A673 (cell line): ENCODE data around the gene FLG2. TPM values are rescaled to one million over a fixed set of nuclear protein-coding genes. Genes with fewer than 3 reads are reported as not detected.
"Not testable (repeated sequence)": the region's sequence is repeated elsewhere in the genome, so short reads cannot be mapped to it uniquely, and the experiment has no call there.

Experiments
- BruUV-seq: library from RNA; stranded (reverse); fragments of 400-500 nt; replicated peaks from 2 replicates; lab custom pipeline; 2021; lab: Mats Ljungman, UMichigan
- CTCF ChIA-PET: fragments of 300-600 bp; sonication (Branson Sonifier 250); formaldehyde crosslinking; loops from one replicate; lab custom pipeline; 2022; ENCODE audit warnings: antibody characterized with exemption; lab: Charles Lee
- POLR2A ChIA-PET: fragments of 300-600 bp; sonication (Branson Sonifier 250); formaldehyde crosslinking; loops from one replicate; lab custom pipeline; 2022; ENCODE audit warnings: antibody characterized with exemption; ENCODE audit not compliant: low non-redundant PET; lab: Charles Lee
- DNase-seq: peaks from one replicate; pipeline ENCODE4 v3.0.0-alpha.2; 2015; ENCODE audit warnings: low spot score
- H3K27ac ChIP-seq: fragments of 200-600 bp; sonication (generic); 2 replicates; pipeline ENCODE4 v1.5.1; 2016; ENCODE audit warnings: mixed run types, low read depth, mild to moderate bottlenecking, mixed read lengths, antibody characterized with exemption, low read length; ENCODE audit not compliant: poor library complexity, severe bottlenecking
- H3K27me3 ChIP-seq: fragments of 200-600 bp; sonication (generic); replicated peaks from 2 replicates; pipeline ENCODE4 v1.6.1; 2017; ENCODE audit warnings: mixed run types, low read depth, mild to moderate bottlenecking, mixed read lengths, antibody characterized with exemption, low read length; ENCODE audit not compliant: insufficient read depth, poor library complexity
- H3K36me3 ChIP-seq: fragments of 200-600 bp; sonication (generic); 2 replicates; pipeline ENCODE4 v1.6.1; 2016; ENCODE audit warnings: mixed run types, mild to moderate bottlenecking, mixed read lengths, antibody characterized with exemption, low read length; ENCODE audit not compliant: insufficient read depth, poor library complexity, severe bottlenecking
- H3K4me1 ChIP-seq: fragments of 200-600 bp; sonication (generic); 2 replicates; pipeline ENCODE4 v1.6.1; 2017; ENCODE audit warnings: mixed run types, mild to moderate bottlenecking, mixed read lengths, antibody characterized with exemption, low read length; ENCODE audit not compliant: insufficient read depth, poor library complexity, severe bottlenecking
- H3K4me3 ChIP-seq: fragments of 200-600 bp; sonication (generic); 2 replicates; pipeline ENCODE4 v1.5.1; 2016; ENCODE audit warnings: low read depth, mixed run types, mild to moderate bottlenecking, mixed read lengths, low read length; ENCODE audit not compliant: poor library complexity, severe bottlenecking
- H3K9me3 ChIP-seq: fragments of 200-600 bp; sonication (generic); 2 replicates; pipeline ENCODE4 v1.6.1; 2016; ENCODE audit warnings: mixed run types, low read depth, mild to moderate bottlenecking, mixed read lengths, antibody characterized with exemption, low read length; ENCODE audit not compliant: poor library complexity, severe bottlenecking
- EZH2 ChIP-seq: fragments of 200-600 bp; sonication (generic); IDR thresholded peaks from 2 replicates; pipeline ENCODE4 v1.6.1; 2017; ENCODE audit warnings: borderline replicate concordance, low read depth, mild to moderate bottlenecking, mixed read lengths, antibody characterized with exemption, low read length; ENCODE audit not compliant: poor library complexity, severe bottlenecking
- intact Hi-C: fragments of 100-400 bp; cut with micrococcal nuclease; formaldehyde crosslinking; loops from one replicate; pipeline ENCODE4 v1.10.0; 2022; ENCODE audit not compliant: unreplicated experiment
- total RNA-seq: library from RNA; stranded (reverse); gene quantifications from 2 replicates; pipeline ENCODE4 v1.2.3, GENCODE V29; 2021
- TF ChIP-seq, protein P1 (sequence below): fragments of 300-800, 200-600 bp; sonication (generic); conservative IDR thresholded peaks from 2 replicates; pipeline ENCODE4 v1.5.1; 2017; ENCODE audit warnings: low read depth, mild to moderate bottlenecking, antibody characterized with exemption, low read length, moderate library complexity, mixed read lengths

The FLG2 gene
- total RNA-seq, 1 experiment from 2014 or later = not detected

DNA sequence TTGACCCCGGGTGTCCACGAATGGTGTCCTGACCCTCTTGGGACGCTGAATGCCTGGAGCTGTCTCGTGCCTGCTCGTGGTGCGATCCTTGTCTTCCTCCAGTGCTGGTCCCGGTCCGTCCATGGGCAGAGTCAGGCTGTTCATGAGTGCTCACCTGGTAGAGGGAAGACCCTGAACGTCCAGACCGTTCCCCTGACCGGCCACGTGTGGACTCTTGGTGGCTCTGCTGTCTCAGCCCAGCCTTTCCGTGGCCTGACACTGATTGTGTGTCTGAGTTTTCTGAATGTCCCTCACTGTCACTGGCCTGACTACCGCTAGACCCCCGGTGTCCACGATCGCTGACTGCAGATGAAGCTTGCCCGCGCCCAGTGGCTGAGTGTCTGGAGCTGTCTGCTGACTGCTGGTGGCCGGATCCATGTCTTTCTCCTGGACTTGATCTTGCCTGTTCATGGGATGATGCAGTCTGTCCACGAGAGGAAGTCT, 46.4 kb downstream of the FLG2 start:
- intact Hi-C loops = no loop called here
- no peak for DNase-seq
- ChIA-PET CTCF (no interaction called here), POLR2A (no interaction called here)
- Histone ChIP-seq H3K27me3 (no peaks in the 10 kb centered on the region), H3K27ac (no peak overlapping the region), H3K4me1 (no peaks in the 10 kb centered on the region), H3K9me3 (no peaks in the 10 kb centered on the region), H3K36me3 (no peaks in the 10 kb centered on the region), H3K4me3 (no peak overlapping the region)
- no TSS peak for BruUV-seq
- TF ChIP-seq, protein P1, sequence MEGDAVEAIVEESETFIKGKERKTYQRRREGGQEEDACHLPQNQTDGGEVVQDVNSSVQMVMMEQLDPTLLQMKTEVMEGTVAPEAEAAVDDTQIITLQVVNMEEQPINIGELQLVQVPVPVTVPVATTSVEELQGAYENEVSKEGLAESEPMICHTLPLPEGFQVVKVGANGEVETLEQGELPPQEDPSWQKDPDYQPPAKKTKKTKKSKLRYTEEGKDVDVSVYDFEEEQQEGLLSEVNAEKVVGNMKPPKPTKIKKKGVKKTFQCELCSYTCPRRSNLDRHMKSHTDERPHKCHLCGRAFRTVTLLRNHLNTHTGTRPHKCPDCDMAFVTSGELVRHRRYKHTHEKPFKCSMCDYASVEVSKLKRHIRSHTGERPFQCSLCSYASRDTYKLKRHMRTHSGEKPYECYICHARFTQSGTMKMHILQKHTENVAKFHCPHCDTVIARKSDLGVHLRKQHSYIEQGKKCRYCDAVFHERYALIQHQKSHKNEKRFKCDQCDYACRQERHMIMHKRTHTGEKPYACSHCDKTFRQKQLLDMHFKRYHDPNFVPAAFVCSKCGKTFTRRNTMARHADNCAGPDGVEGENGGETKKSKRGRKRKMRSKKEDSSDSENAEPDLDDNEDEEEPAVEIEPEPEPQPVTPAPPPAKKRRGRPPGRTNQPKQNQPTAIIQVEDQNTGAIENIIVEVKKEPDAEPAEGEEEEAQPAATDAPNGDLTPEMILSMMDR = no peak
- TF ChIP-seq EZH2 = no peak

DNA sequence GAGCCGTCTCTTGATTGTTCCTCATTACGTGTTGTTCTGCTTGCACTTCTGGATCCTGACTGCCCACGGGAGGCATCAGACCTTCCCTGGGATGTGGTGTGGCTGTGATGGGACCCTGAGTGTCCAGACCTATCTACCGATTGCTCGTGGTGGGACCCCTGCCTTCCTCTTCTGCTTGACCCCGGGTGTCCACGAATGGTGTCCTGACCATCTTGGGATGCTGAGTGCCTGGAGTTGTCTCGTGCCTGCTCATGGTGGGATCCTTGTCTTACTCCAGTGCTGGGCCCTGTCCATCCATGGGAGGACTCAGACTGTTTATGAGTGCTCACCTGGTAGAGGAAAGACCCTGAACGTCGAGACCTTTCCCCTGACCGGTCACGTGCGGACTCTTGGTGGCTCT, 47.6 kb downstream of the FLG2 start:
- H3K4me1 ChIP-seq, H3K36me3 ChIP-seq, BruUV-seq, intact Hi-C loops, H3K27ac ChIP-seq, CTCF ChIA-PET, H3K4me3 ChIP-seq, POLR2A ChIA-PET, DNase-seq, H3K9me3 ChIP-seq, H3K27me3 ChIP-seq: not testable (repeated sequence)

DNA sequence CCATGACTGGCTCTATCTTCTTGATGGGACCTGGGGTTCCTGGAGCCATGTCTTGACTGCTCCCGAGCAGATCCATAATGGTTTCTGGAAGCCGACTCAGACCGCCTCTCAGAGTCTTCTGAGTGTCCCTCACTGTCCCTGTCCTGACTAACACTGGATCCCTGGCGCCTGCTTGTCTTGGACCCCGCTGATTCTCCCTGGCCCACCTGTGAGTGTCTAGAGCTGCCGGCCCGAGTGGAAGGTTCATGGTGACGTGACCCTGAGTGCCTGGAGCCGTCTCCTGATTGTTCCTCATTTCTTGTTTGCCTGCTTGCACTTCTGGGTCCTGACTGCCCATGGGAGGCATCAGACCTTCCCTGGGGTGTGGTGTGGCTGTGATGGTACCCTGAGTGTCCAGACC, 49.9 kb downstream of the FLG2 start:
- no TSS peak for BruUV-seq
- no peak overlapping the region for H3K4me3 ChIP-seq
- no peaks in the 10 kb centered on the region for H3K9me3 ChIP-seq
- ChIA-PET CTCF (no interaction called here), POLR2A (no interaction called here)
- no peaks in the 10 kb centered on the region for H3K36me3 ChIP-seq
- intact Hi-C loops = no loop called here
- no peaks in the 10 kb centered on the region for H3K4me1 ChIP-seq
- no peak for TF ChIP-seq EZH2
- TF ChIP-seq, protein P1 = no peak
- no peaks in the 10 kb centered on the region for H3K27me3 ChIP-seq
- DNase-seq = no peak
- H3K27ac ChIP-seq = no peak overlapping the region

DNA sequence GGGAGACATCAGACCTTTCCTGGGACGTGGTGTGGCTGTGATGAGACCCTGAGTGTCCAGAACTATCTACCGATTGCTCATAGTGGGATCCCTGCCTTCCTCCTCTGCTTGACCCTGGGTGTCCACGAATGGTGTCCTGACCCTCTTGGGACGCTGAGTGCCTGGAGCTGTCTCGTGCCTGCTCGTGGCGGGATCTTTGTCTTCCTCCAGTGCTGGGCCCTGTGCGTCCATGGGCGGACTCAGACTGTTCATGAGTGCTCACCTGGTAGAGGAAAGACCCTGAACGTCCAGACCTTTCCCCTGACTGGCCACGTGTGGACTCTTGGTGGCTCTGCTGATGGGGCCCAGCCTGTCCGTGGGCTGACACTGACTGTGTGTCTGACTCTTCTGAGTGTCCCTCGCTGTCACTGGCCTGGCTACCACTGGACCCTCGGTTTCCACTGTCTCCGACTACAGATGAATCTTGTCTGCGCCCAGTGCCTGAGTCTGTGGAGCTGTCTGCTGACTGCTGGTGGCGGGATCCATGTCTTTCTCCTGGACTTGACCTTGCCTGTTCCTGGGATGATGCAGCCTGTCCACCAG, 50.4 kb downstream of the FLG2 start:
- BruUV-seq, intact Hi-C loops, POLR2A ChIA-PET, DNase-seq, H3K4me3 ChIP-seq, H3K9me3 ChIP-seq, H3K4me1 ChIP-seq, CTCF ChIA-PET, H3K36me3 ChIP-seq, H3K27ac ChIP-seq, H3K27me3 ChIP-seq: not testable (repeated sequence)

DNA sequence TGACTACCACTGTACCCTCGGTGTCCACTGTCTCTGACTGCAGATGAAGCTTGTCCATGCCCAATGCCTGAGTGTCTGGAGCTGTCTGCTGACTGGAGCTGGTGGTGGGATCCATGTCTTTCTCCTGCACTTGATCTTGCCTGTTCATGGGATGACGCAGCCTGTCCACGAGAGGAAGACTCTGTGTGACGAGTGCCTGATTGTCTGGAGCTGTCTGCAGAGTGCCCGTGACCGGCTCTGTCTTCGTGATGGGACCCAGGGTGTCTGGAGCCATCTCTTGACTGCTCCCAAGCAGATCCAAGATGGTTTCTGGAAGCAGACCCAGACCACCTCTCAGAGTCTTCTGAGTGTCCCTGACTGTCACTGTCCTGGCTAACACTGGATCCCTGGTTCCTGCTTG, 51.0 kb downstream of the FLG2 start:
- H3K4me3 ChIP-seq, H3K4me1 ChIP-seq, DNase-seq, CTCF ChIA-PET, H3K27me3 ChIP-seq, BruUV-seq, H3K36me3 ChIP-seq, H3K9me3 ChIP-seq, POLR2A ChIA-PET, intact Hi-C loops, H3K27ac ChIP-seq: not testable (repeated sequence)

DNA sequence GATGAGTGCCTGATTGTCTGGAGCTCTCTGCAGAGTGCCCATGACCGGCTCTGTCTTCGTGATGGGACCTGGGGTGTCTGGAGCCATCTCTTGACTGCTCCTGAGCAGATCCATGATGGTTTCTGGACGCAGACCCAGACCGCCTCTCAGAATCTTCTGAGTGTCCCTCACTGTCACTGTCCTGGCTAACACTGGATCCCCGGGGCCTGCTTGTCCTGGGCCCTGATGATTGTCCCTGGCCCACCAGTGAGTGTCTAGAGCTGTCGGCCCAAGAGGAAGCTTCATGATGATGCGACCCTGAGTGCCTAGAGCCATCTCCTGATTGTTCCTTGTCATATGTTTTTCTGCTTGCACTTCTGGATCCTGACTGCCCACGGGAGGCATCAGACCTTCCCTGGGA, 51.8 kb downstream of the FLG2 start:
- H3K36me3 ChIP-seq, DNase-seq, intact Hi-C loops, H3K4me1 ChIP-seq, H3K27me3 ChIP-seq, BruUV-seq, POLR2A ChIA-PET, H3K4me3 ChIP-seq, CTCF ChIA-PET, H3K9me3 ChIP-seq, H3K27ac ChIP-seq: not testable (repeated sequence)
